Measurements from ENCODE around the gene C1orf167. TPM values are rescaled to one million over a fixed set of nuclear protein-coding genes. Genes with fewer than 3 reads are reported as not detected.

Gene C1orf167
- total RNA-seq, 1 experiment from 2014 or later = not detected

DNA sequence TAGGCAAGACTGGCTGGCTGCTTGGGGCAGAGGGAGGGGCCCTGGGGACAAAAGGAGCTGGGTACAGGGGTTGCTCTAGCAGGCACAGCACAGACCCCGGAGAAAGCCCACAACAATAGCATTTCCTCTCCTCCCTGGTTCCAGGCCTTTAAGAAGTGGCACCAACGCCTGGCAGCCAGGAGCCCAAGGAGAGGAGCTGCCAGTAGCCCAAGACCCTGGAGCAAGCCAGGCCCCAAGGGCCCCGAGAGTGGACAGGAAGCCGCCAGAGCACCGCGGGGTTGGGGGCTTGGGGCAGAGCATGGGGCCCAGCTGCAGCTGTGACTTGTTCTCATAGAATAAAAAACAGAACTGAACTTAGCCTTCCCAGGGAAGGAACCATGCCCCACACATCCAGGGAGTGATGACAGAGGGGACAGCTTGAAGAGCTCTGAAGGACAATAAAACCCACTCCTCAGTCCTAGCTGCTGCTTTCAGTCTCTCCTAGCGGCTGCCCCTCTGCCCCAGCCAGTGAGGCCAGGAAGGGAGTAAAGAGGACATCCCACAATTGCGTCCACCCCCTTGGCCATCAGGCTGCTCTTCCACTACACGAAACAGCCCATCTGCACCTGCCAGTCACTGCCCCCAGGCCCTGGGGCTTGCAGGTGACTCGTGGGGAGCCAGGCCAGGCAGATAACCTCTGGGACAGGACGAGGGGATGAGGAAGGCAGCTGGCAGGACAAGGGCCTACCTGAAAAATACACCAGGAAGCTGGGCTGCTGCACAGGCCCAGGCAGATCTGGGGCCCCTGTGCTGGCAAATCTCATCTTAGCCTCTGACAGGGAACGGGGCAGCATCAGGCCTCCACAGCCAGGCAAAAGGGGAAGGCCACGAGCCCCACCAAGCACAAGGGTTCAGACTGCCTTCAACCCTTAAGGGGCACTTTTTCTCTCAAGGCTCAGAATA, 27.4 kb downstream of the C1orf167 start:
- Histone ChIP-seq H3K9ac (ENCODE audit: low read length) (peak overlapping the region; percentile 59; the same call in 1 of the 2 replicates), H3K36me3 (ENCODE audit: low read depth, low read length) (no peaks in the 10 kb centered on the region), H3K27me3 (ENCODE audit: low read length) (no peaks in the 10 kb centered on the region), H4K20me1 (ENCODE audit: low read length) (no peaks in the 10 kb centered on the region), H2AFZ (ENCODE audit: low read length) (no peak overlapping the region), H3K9me3 (ENCODE audit: low read length) (no peaks in the 10 kb centered on the region), H3K79me2 (ENCODE audit: low read length) (no peaks in the 10 kb centered on the region), H3K4me1 (ENCODE audit: insufficient read depth, low read length) (peaks cover 28% of the 10 kb centered on the region), H3K4me3 (ENCODE audit: low read length) (no peak overlapping the region), H3K27ac (ENCODE audit: low read length) (0 out of 2 replicates have a peak overlapping the region, but pooled peaks have one; percentile 82), H3K4me2 (ENCODE audit: low read length) (no peak overlapping the region), H3F3A (ENCODE audit: low read length, unreplicated experiment) (no peaks in the 10 kb centered on the region), H3K9me2 (replicated peaks; ENCODE audit: low read length) (no peaks in the 10 kb centered on the region)
- intact Hi-C loops (cut with micrococcal nuclease) = no loop called here
- no peak for TF ChIP-seq EZH2 (IDR thresholded peaks at IDR 0.05; ENCODE audit: low read length, unreplicated experiment)
- no peak for TF ChIP-seq EZH2phosphoT487 (IDR thresholded peaks at IDR 0.05; ENCODE audit: borderline replicate concordance, low read length)
- TF ChIP-seq, protein P1, sequence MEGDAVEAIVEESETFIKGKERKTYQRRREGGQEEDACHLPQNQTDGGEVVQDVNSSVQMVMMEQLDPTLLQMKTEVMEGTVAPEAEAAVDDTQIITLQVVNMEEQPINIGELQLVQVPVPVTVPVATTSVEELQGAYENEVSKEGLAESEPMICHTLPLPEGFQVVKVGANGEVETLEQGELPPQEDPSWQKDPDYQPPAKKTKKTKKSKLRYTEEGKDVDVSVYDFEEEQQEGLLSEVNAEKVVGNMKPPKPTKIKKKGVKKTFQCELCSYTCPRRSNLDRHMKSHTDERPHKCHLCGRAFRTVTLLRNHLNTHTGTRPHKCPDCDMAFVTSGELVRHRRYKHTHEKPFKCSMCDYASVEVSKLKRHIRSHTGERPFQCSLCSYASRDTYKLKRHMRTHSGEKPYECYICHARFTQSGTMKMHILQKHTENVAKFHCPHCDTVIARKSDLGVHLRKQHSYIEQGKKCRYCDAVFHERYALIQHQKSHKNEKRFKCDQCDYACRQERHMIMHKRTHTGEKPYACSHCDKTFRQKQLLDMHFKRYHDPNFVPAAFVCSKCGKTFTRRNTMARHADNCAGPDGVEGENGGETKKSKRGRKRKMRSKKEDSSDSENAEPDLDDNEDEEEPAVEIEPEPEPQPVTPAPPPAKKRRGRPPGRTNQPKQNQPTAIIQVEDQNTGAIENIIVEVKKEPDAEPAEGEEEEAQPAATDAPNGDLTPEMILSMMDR (conservative IDR thresholded peaks at IDR 0.05; ENCODE audit: low read depth, low read length) = no peak
- DNase-seq (no peak), ATAC-seq (no peak)
- no TSS peak for BruUV-seq (replicated peaks)
- ChIA-PET CTCF (no interaction called here), POLR2A (ENCODE audit: unreplicated experiment) (no interaction called here)

DNA sequence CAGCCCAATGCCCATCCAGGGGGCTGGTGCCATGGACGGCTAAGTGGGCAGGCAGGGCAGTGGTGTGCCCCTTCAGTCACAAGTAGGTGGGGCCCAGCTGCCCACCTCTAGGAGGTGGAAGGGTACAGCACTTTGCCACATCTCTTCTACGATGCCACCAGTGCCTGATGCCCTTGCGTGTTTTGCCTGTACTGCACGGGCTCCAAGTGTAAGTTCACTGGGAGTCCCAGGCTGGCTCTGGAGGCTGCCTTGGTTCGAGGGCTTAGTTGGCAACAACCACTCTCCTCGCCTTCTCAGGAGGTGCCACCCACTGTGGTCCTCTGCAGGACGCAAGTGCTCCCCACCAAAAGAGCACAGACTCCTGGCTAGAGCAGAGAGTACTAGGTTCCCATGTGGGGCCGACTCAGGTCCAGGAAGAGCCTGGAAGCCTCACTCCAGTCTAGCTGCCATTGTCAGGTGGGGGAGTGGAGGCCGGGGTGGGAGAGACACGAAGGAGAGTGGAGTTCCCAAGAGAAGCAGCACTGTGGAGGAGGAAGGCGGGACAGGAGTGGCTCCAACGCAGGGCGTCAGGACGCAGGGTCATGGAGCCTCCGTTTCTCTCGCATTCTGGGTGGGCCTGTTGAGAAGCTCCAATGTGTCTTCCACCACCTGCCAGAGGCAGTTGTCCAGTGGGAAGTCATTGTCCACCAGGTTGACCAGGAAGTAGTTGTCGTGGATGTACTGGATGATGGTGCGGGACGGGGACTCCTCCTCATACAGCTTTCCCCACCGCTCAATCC, 28.3 kb downstream of the C1orf167 start:
- ATAC-seq (no peak), DNase-seq (no peak)
- Histone ChIP-seq H3K4me1 (ENCODE audit: insufficient read depth, low read length) (peaks cover 28% of the 10 kb centered on the region), H3K27me3 (ENCODE audit: low read length) (no peaks in the 10 kb centered on the region), H3K27ac (ENCODE audit: low read length) (peak overlapping the region; percentile 82), H3K79me2 (ENCODE audit: low read length) (no peaks in the 10 kb centered on the region), H3K4me2 (ENCODE audit: low read length) (peak overlapping the region; percentile 53), H4K20me1 (ENCODE audit: low read length) (no peaks in the 10 kb centered on the region), H2AFZ (ENCODE audit: low read length) (no peak overlapping the region), H3K36me3 (ENCODE audit: low read depth, low read length) (no peaks in the 10 kb centered on the region), H3K4me3 (ENCODE audit: low read length) (no peak overlapping the region), H3K9me3 (ENCODE audit: low read length) (no peaks in the 10 kb centered on the region), H3F3A (ENCODE audit: low read length, unreplicated experiment) (no peaks in the 10 kb centered on the region), H3K9ac (ENCODE audit: low read length) (peak overlapping the region; percentile 59), H3K9me2 (replicated peaks; ENCODE audit: low read length) (no peaks in the 10 kb centered on the region)
- intact Hi-C loops (cut with micrococcal nuclease) = no loop called here
- TSS peak; percentile 61 for BruUV-seq (replicated peaks)
- TF ChIP-seq EZH2 (IDR thresholded peaks at IDR 0.05; ENCODE audit: low read length, unreplicated experiment) = no peak
- TF ChIP-seq, protein P1 (conservative IDR thresholded peaks at IDR 0.05; ENCODE audit: low read depth, low read length) = no peak
- TF ChIP-seq EZH2phosphoT487 (IDR thresholded peaks at IDR 0.05; ENCODE audit: borderline replicate concordance, low read length) = no peak
- ChIA-PET POLR2A (ENCODE audit: unreplicated experiment) (interaction anchor here (1.0 kb wide), 1 partner anchor 13 kb away, joined by 15 read pairs; no protein-coding TSS in a partner anchor), CTCF (no interaction called here)

All from PC-3 (cell line).